Daoy (cell line): ENCODE measurements around the gene RHOB. TPM values are rescaled to one million over a fixed set of nuclear protein-coding genes. Genes with fewer than 3 reads are reported as not detected.
A peak's percentile ranks its signal among the peaks of the same experiment; 100 is the strongest.

Experiments
- DNase-seq: peaks from one replicate; pipeline ENCODE4 v3.0.0-alpha.2; 2015; ENCODE audit warnings: low read depth
- total RNA-seq: library from RNA; depleted of rRNA; stranded (reverse); fragments of >200 nt; shearing (Covaris generic); gene quantifications from 2 replicates; pipeline ENCODE4 v1.2.3, GENCODE V29; 2014

Gene RHOB
- total RNA-seq, 1 experiment from 2014 or later = 115 TPM

GRCh38 chr2:20436716-20437470 is 10.0 kb upstream of the RHOB start:
- DNase-seq = no peak

- DNase-seq = peak; percentile 33
Measured at GRCh38 chr2:20438334-20439192, 8.3 kb upstream of the RHOB start.

GRCh38 chr2:20439193-20439475 is 7.7 kb upstream of the RHOB start:
- DNase-seq = peak; percentile 49

GRCh38 chr2:20439503-20439902 is 7.4 kb upstream of the RHOB start:
- no peak for DNase-seq

- DNase-seq = no peak
Measured at GRCh38 chr2:20440001-20440560, 6.8 kb upstream of the RHOB start.

GRCh38 chr2:20443276-20443920 is 3.5 kb upstream of the RHOB start:
- DNase-seq = peak; percentile 72

GRCh38 chr2:20444101-20444992 is 2.5 kb upstream of the RHOB start:
- no peak for DNase-seq

GRCh38 chr2:20444993-20445910 is 1.6 kb upstream of the RHOB start:
- DNase-seq = no peak

GRCh38 chr2:20446255-20446916 is 488 bp upstream of the RHOB start:
- no peak for DNase-seq

GRCh38 chr2:20447437-20448245 is 767 bp downstream of the RHOB start:
- peak; percentile 66 for DNase-seq

GRCh38 chr2:20448246-20448976 is 1.5 kb downstream of the RHOB start:
- no peak for DNase-seq

GRCh38 chr2:20448977-20449306 is 2.1 kb downstream of the RHOB start:
- no peak for DNase-seq

- DNase-seq = no peak
Measured at GRCh38 chr2:20449501-20450200, 2.8 kb downstream of the RHOB start.

- DNase-seq = peak; percentile 46
Measured at GRCh38 chr2:20450201-20450999, 3.5 kb downstream of the RHOB start.

GRCh38 chr2:20451000-20451290 is 4.1 kb downstream of the RHOB start:
- DNase-seq = no peak

GRCh38 chr2:20451341-20451740 is 4.5 kb downstream of the RHOB start:
- DNase-seq = no peak
